ENCODE results near the gene OLIG2.

The OLIG2 gene

DNA sequence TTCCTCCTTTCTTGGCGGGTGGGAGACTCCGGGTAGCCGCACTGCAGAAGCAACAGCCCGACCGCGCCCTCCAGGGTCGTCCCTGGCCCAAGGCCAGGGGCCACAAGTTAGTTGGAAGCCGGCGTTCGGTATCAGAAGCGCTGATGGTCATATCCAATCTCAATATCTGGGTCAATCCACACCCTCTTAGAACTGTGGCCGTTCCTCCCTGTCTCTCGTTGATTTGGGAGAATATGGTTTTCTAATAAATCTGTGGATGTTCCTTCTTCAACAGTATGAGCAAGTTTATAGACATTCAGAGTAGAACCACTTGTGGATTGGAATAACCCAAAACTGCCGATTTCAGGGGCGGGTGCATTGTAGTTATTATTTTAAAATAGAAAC is 2.5 kb downstream of the OLIG2 start:
- Histone ChIP-seq H3K4me1 (ENCODE audit: insufficient read depth, low read length) (peaks cover 17% of the 10 kb centered on the region), H3K9ac (ENCODE audit: low read length) (no peak overlapping the region), H3K27me3 (ENCODE audit: control insufficient read depth in 1 of 2, insufficient read depth in 2 of 2, low read length in 2 of 2) (peaks cover 58 to 90% of the 10 kb centered on the region in 2 donors), H3K36me3 (ENCODE audit: insufficient read depth, low read length) (no peaks in the 10 kb centered on the region), H3K4me3 (ENCODE audit: low read depth in 1 of 2, low read length in 2 of 2) (no peak overlapping the region), H3K27ac (ENCODE audit: low read depth, low read length) (no peak overlapping the region), H3K9me3 (ENCODE audit: low read length) (no peaks in the 10 kb centered on the region)

- H3K9ac ChIP-seq (ENCODE audit: low read length) = no peak overlapping the region
- peaks cover 17% of the 10 kb centered on the region for H3K4me1 ChIP-seq (ENCODE audit: insufficient read depth, low read length)
Observed at GRCh38 chr21:33028773-33029384, 3.1 kb downstream of the OLIG2 start.

DNA sequence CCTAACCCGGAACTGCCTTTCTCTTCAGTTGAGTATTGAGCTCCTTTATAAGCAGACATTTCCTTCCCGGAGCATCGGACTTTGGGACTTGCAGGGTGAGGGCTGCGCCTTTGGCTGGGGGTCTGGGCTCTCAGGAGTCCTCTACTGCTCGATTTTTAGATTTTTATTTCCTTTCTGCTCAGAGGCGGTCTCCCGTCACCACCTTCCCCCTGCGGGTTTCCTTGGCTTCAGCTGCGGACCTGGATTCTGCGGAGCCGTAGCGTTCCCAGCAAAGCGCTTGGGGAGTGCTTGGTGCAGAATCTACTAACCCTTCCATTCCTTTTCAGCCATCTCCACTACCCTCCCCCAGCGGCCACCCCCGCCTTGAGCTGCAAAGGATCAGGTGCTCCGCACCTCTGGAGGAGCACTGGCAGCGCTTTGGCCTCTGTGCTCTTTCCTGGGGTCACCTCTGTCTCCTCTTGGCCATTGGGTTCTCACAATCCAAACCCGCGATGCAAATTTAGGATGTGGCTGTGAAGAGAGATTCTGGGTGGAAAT is 3.7 kb downstream of the OLIG2 start:
- no peak overlapping the region for H3K9ac ChIP-seq (ENCODE audit: low read length)
- peaks cover 14% of the 10 kb centered on the region for H3K4me1 ChIP-seq (ENCODE audit: insufficient read depth, low read length)
- no peak overlapping the region for H3K4me3 ChIP-seq (ENCODE audit: low read depth in 1 of 2, low read length in 2 of 2)
- no peaks in the 10 kb centered on the region for H3K9me3 ChIP-seq (ENCODE audit: low read length)
- peaks cover 51 to 87% of the 10 kb centered on the region in 2 donors for H3K27me3 ChIP-seq (ENCODE audit: control insufficient read depth in 1 of 2, insufficient read depth in 2 of 2, low read length in 2 of 2)
- H3K27ac ChIP-seq (ENCODE audit: low read depth, low read length) = no peak overlapping the region
- no peaks in the 10 kb centered on the region for H3K36me3 ChIP-seq (ENCODE audit: insufficient read depth, low read length)

More at GRCh38 chr21:33028773-33029384, 3.1 kb downstream of the OLIG2 start:
- Histone ChIP-seq H3K36me3 (ENCODE audit: insufficient read depth, low read length) (no peaks in the 10 kb centered on the region), H3K4me3 (ENCODE audit: low read depth in 1 of 2, low read length in 2 of 2) (no peak overlapping the region), H3K27ac (ENCODE audit: low read depth, low read length) (no peak overlapping the region), H3K27me3 (ENCODE audit: control insufficient read depth in 1 of 2, insufficient read depth in 2 of 2, low read length in 2 of 2) (peaks cover 57 to 87% of the 10 kb centered on the region in 2 donors), H3K9me3 (ENCODE audit: low read length) (no peaks in the 10 kb centered on the region)

GRCh38 chr21:33029975-33030461 is 4.3 kb downstream of the OLIG2 start:
- peaks cover 11% of the 10 kb centered on the region for H3K4me1 ChIP-seq (ENCODE audit: insufficient read depth, low read length)
- no peak overlapping the region for H3K4me3 ChIP-seq (ENCODE audit: low read depth in 1 of 2, low read length in 2 of 2)
- peaks cover 45 to 87% of the 10 kb centered on the region in 2 donors for H3K27me3 ChIP-seq (ENCODE audit: control insufficient read depth in 1 of 2, insufficient read depth in 2 of 2, low read length in 2 of 2)
- no peak overlapping the region for H3K27ac ChIP-seq (ENCODE audit: low read depth, low read length)
- H3K9me3 ChIP-seq (ENCODE audit: low read length) = no peaks in the 10 kb centered on the region
- no peaks in the 10 kb centered on the region for H3K36me3 ChIP-seq (ENCODE audit: insufficient read depth, low read length)
- H3K9ac ChIP-seq (ENCODE audit: low read length) = no peak overlapping the region

DNA sequence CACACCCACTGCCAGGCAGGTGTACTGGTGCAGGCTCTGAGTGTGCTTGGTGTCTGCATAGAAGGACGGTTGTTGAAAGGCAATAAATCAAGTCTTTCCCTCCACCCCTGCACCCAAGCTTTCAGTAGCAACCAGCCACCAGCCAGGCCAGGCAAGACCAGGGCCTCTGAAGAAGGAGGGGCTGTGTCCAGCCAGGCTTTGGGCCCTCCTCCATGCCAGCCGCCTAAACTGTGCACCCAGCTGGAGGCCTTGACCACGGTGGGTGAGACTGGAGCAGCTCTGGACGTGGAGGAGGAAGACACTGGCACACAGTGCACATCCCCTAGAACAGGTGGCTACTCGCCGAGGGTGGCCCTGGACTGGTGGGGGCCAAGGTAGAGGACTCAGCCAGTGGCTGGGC is 4.9 kb downstream of the OLIG2 start:
- H3K9me3 ChIP-seq (ENCODE audit: low read length) = no peaks in the 10 kb centered on the region
- no peak overlapping the region for H3K9ac ChIP-seq (ENCODE audit: low read length)
- peaks cover 11% of the 10 kb centered on the region for H3K4me1 ChIP-seq (ENCODE audit: insufficient read depth, low read length)
- H3K4me3 ChIP-seq (ENCODE audit: low read depth in 1 of 2, low read length in 2 of 2) = no peak overlapping the region
- no peak overlapping the region for H3K27ac ChIP-seq (ENCODE audit: low read depth, low read length)
- peaks cover 45 to 84% of the 10 kb centered on the region in 2 donors for H3K27me3 ChIP-seq (ENCODE audit: control insufficient read depth in 1 of 2, insufficient read depth in 2 of 2, low read length in 2 of 2)
- H3K36me3 ChIP-seq (ENCODE audit: insufficient read depth, low read length) = no peaks in the 10 kb centered on the region

DNA sequence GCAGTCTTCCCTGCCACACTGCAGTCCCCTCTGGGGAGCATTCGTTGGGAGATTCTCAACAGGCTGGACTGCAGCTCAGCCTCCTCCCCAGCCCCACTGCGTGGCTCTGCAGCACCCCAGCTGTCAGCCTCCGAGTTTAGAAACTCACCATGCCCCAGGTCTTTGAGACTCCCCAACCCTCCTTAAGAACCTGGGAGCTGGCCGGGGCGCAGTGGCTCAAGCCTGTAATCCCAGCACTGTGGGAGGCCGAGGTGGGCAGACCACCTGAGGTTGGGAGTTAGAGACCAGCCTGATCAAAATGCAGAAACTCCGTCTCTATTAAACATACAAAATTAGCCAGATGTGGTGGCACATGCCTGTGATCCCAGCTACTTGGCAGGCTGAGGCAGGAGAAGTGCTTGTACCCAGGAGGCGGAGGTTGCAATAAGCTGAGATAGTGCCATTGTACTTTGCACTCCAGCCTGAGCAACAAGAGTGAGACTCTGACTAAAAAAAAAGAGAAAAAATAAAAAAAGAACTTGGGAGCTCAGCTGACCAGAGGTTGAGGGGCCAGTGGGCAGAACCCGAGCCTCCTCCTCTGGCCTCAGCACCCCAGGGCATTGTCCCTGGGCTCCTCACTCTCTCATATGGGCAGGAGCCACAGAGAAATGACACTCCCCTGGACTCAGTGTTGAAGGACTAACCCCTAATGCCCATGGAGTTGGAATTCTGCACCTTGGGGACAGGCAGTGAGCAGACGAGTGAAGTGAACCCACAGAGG is 5.6 kb downstream of the OLIG2 start:
- no peak overlapping the region for H3K4me3 ChIP-seq (ENCODE audit: low read depth in 1 of 2, low read length in 2 of 2)
- H3K9ac ChIP-seq (ENCODE audit: low read length) = no peak overlapping the region
- H3K27ac ChIP-seq (ENCODE audit: low read depth, low read length) = no peak overlapping the region
- peaks cover 11% of the 10 kb centered on the region for H3K4me1 ChIP-seq (ENCODE audit: insufficient read depth, low read length)
- H3K27me3 ChIP-seq (ENCODE audit: control insufficient read depth in 1 of 2, insufficient read depth in 2 of 2, low read length in 2 of 2) = peaks cover 43 to 77% of the 10 kb centered on the region in 2 donors
- no peaks in the 10 kb centered on the region for H3K9me3 ChIP-seq (ENCODE audit: low read length)
- H3K36me3 ChIP-seq (ENCODE audit: insufficient read depth, low read length) = no peaks in the 10 kb centered on the region

DNA sequence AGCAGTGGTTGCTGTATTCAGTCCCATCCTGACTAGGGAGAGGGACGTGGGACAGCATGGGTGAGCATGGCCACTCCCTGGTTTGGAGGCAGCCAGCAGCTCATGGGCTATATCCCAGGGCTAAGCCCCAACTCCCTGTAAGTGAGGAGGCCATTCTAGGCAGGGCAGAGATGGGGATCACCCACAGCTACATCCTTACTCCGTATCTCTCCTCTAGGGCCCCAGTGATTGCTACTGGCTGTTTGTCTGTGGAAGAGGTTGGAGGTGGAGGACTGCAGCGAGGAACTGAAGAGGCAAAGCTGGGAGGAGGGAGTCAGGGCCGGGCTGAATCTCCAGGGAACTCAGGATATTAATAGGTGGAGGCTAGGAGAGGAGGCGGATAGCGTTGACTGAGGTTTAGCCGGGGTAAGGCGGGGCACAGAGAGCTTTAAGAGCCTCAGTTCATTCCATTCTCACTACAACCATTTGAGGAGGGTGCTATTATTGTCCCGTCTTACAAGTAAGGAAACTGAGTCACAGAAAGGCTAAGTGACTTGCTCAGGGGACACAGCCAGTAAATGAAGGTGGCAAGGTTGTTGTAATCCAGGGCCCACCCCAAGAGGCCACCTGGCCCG is 6.8 kb downstream of the OLIG2 start:
- no peaks in the 10 kb centered on the region for H3K36me3 ChIP-seq (ENCODE audit: insufficient read depth, low read length)
- no peak overlapping the region for H3K27ac ChIP-seq (ENCODE audit: low read depth, low read length)
- H3K9me3 ChIP-seq (ENCODE audit: low read length) = no peaks in the 10 kb centered on the region
- H3K4me3 ChIP-seq (ENCODE audit: low read depth in 1 of 2, low read length in 2 of 2) = no peak overlapping the region
- peaks cover 35 to 66% of the 10 kb centered on the region in 2 donors for H3K27me3 ChIP-seq (ENCODE audit: control insufficient read depth in 1 of 2, insufficient read depth in 2 of 2, low read length in 2 of 2)
- peaks cover 11% of the 10 kb centered on the region for H3K4me1 ChIP-seq (ENCODE audit: insufficient read depth, low read length)
- H3K9ac ChIP-seq (ENCODE audit: low read length) = no peak overlapping the region

- H3K9me3 ChIP-seq (ENCODE audit: low read length) = no peaks in the 10 kb centered on the region
- no peak overlapping the region for H3K9ac ChIP-seq (ENCODE audit: low read length)
- H3K4me1 ChIP-seq (ENCODE audit: insufficient read depth, low read length) = peaks cover 9% of the 10 kb centered on the region
- H3K27me3 ChIP-seq (ENCODE audit: control insufficient read depth in 1 of 2, insufficient read depth in 2 of 2, low read length in 2 of 2) = peaks cover 33 to 59% of the 10 kb centered on the region in 2 donors
- H3K27ac ChIP-seq (ENCODE audit: low read depth, low read length) = no peak overlapping the region
- no peaks in the 10 kb centered on the region for H3K36me3 ChIP-seq (ENCODE audit: insufficient read depth, low read length)
- no peak overlapping the region for H3K4me3 ChIP-seq (ENCODE audit: low read depth in 1 of 2, low read length in 2 of 2)
Observed at GRCh38 chr21:33033094-33033951, 7.6 kb downstream of the OLIG2 start.

DNA sequence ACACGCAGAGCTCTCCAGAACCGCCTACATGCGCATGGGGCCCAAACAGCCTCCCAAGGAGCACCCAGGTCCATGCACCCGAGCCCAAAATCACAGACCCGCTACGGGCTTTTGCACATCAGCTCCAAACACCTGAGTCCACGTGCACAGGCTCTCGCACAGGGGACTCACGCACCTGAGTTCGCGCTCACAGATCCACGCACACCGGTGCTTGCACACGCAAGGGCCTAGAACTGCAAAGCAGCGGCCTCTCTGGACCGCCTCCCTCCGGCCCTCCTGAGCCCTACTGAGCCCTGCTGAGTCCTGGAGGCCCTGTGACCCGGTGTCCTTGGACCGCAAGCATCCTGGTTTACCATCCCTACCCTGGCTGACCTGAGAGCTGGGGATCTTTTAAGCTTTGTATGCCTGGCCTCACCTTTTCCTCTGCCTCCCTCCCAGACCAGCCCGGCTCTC is 8.3 kb downstream of the OLIG2 start:
- no peak overlapping the region for H3K27ac ChIP-seq (ENCODE audit: low read depth, low read length)

DNA sequence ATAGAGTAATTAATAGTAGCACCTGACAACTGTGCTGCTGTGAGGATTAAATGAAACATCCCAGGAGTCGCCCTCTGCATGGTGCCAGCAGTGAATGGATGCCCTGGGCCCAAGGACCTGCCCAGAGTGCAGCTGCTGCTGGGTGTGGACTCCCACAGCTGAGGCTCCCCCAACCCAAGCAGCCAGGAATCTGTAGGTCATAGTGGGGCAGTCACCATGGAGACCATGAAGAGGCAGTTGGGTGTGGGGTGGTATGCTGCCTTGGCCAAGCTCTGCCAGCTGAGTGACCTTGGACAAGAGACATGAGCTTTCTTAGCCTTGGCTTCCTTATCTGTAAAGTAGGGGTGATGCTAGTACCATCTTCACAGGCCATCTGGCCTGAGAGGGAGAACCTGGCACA is 9.4 kb downstream of the OLIG2 start:
- Histone ChIP-seq H3K4me3 (ENCODE audit: low read depth in 1 of 2, low read length in 2 of 2) (no peak overlapping the region), H3K27ac (ENCODE audit: low read depth, low read length) (no peak overlapping the region), H3K36me3 (ENCODE audit: insufficient read depth, low read length) (no peaks in the 10 kb centered on the region), H3K27me3 (ENCODE audit: control insufficient read depth in 1 of 2, insufficient read depth in 2 of 2, low read length in 2 of 2) (peaks cover 18 to 48% of the 10 kb centered on the region in 2 donors), H3K4me1 (ENCODE audit: insufficient read depth, low read length) (no peaks in the 10 kb centered on the region), H3K9me3 (ENCODE audit: low read length) (no peaks in the 10 kb centered on the region), H3K9ac (ENCODE audit: low read length) (no peak overlapping the region)

More for the DNA sequence above, 8.3 kb downstream of the OLIG2 start:
- Histone ChIP-seq H3K9ac (ENCODE audit: low read length) (no peak overlapping the region), H3K4me1 (ENCODE audit: insufficient read depth, low read length) (peaks cover 3% of the 10 kb centered on the region), H3K27me3 (ENCODE audit: control insufficient read depth in 1 of 2, insufficient read depth in 2 of 2, low read length in 2 of 2) (peaks cover 26 to 58% of the 10 kb centered on the region in 2 donors), H3K9me3 (ENCODE audit: low read length) (no peaks in the 10 kb centered on the region), H3K4me3 (ENCODE audit: low read depth in 1 of 2, low read length in 2 of 2) (no peak overlapping the region), H3K36me3 (ENCODE audit: insufficient read depth, low read length) (no peaks in the 10 kb centered on the region)
